ENCODE data around the gene FARP2. TPM values are rescaled to one million over a fixed set of nuclear protein-coding genes. Genes with fewer than 3 reads are reported as not detected.

Gene FARP2
- total RNA-seq, 2 experiments from 2014 or later = 17.2 to 18.3 TPM

DNA sequence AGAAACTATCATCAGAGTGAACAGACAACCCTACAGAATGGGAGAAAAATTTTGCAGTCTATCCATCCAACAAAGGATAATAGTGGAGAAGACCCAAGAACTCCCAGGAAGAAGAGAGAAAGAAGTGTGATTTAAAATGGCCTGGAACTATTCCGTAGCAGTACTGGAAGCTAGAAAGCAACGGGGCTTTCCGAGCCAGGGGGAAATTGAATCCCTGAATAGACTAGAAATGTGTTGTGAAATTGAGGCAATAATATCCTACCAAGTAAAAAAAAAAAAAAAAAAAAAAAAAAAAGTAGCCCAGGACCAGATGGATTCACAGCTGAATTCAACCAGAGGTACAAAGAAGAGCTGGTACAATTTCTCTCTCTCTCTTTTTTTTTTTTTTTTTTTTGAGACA, 69.3 kb downstream of the FARP2 start:
- no peaks in the 10 kb centered on the region for H3K4me1 ChIP-seq (ENCODE audit: insufficient read depth, low read length)
- H3K36me3 Mint-ChIP-seq (ENCODE audit: low read depth) = peaks cover 54% of the 10 kb centered on the region
- ChIA-PET CTCF (no interaction called here), POLR2A (no interaction called here)
- H3K27me3 ChIP-seq (ENCODE audit: control insufficient read depth in 1 of 2, insufficient read depth in 2 of 2, low read length in 2 of 2) = no peaks in the 10 kb centered on the region
- intact Hi-C loops (cut with DNase I, micrococcal nuclease) = no loop called here
- TF ChIP-seq CTCF (IDR thresholded peaks at IDR 0.05) = no peak
- H3K27ac Mint-ChIP-seq = no peak overlapping the region
- H3K27me3 Mint-ChIP-seq = no peaks in the 10 kb centered on the region
- no peak overlapping the region for H3K27ac ChIP-seq (ENCODE audit: low read depth in 1 of 2, low read length in 2 of 2)
- no peak overlapping the region for H3K4me3 Mint-ChIP-seq
- H3K9me3 Mint-ChIP-seq = peaks cover 6% of the 10 kb centered on the region
- ATAC-seq (ENCODE audit: poor library complexity) (no peak), DNase-seq (no peak)
- H3K9me3 ChIP-seq (ENCODE audit: control insufficient read depth in 1 of 2, insufficient read depth in 1 of 2, low read length in 2 of 2) = peaks cover 9 to 25% of the 10 kb centered on the region in 2 experiments
- H3K36me3 ChIP-seq (ENCODE audit: insufficient read depth, low read length) = peaks cover 16% of the 10 kb centered on the region
- H3K4me1 Mint-ChIP-seq (ENCODE audit: low read depth) = no peaks in the 10 kb centered on the region
- H3K4me3 ChIP-seq (ENCODE audit: low read length) = no peak overlapping the region

GRCh38 chr2:241430178-241430577, 74.1 kb downstream of the FARP2 start:
- CTCF ChIA-PET = no interaction called here
- H3K4me3 Mint-ChIP-seq = no peak overlapping the region

GRCh38 chr2:241432824-241433448, 76.9 kb downstream of the FARP2 start:
- ChIA-PET POLR2A (interaction anchor here (1.2 kb wide), 1 partner anchor 10 kb away, joined by 4 read pairs; no protein-coding TSS in a partner anchor), CTCF (interaction anchor here (0.9 kb wide), 1 partner anchor 24 kb away, joined by 3 read pairs; no protein-coding TSS in a partner anchor)
- peaks cover 11% of the 10 kb centered on the region for H3K36me3 ChIP-seq (ENCODE audit: insufficient read depth, low read length)
- H3K9me3 ChIP-seq (ENCODE audit: control insufficient read depth in 1 of 2, insufficient read depth in 1 of 2, low read length in 2 of 2) = no peaks in the 10 kb centered on the region
- intact Hi-C loops (cut with DNase I, micrococcal nuclease) = no loop called here
- TF ChIP-seq CTCF (IDR thresholded peaks at IDR 0.05) = no peak
- no peak overlapping the region for H3K27ac ChIP-seq (ENCODE audit: low read depth in 1 of 2, low read length in 2 of 2)
- DNase-seq (no peak), ATAC-seq (ENCODE audit: poor library complexity) (no peak)
- Mint-ChIP-seq H3K27me3 (peaks cover 8% of the 10 kb centered on the region), H3K9me3 (no peaks in the 10 kb centered on the region), H3K4me3 (no peak overlapping the region), H3K27ac (no peak overlapping the region), H3K4me1 (ENCODE audit: low read depth) (no peaks in the 10 kb centered on the region), H3K36me3 (ENCODE audit: low read depth) (peaks cover 59% of the 10 kb centered on the region)
- H3K27me3 ChIP-seq (ENCODE audit: control insufficient read depth in 1 of 2, insufficient read depth in 2 of 2, low read length in 2 of 2) = no peaks in the 10 kb centered on the region
- H3K4me1 ChIP-seq (ENCODE audit: insufficient read depth, low read length) = no peaks in the 10 kb centered on the region
- no peak overlapping the region for H3K4me3 ChIP-seq (ENCODE audit: low read length)

More at GRCh38 chr2:241430178-241430577, 74.1 kb downstream of the FARP2 start:
- POLR2A ChIA-PET = no interaction called here
- Histone ChIP-seq H3K4me1 (ENCODE audit: insufficient read depth, low read length) (no peaks in the 10 kb centered on the region), H3K36me3 (ENCODE audit: insufficient read depth, low read length) (peaks cover 11% of the 10 kb centered on the region), H3K27me3 (ENCODE audit: control insufficient read depth in 1 of 2, insufficient read depth in 2 of 2, low read length in 2 of 2) (no peaks in the 10 kb centered on the region), H3K4me3 (ENCODE audit: low read length) (no peak overlapping the region), H3K27ac (ENCODE audit: low read depth in 1 of 2, low read length in 2 of 2) (no peak overlapping the region), H3K9me3 (ENCODE audit: control insufficient read depth in 1 of 2, insufficient read depth in 1 of 2, low read length in 2 of 2) (no peaks in the 10 kb centered on the region)
- DNase-seq (no peak), ATAC-seq (ENCODE audit: poor library complexity) (no peak)
- Mint-ChIP-seq H3K27me3 (no peaks in the 10 kb centered on the region), H3K36me3 (ENCODE audit: low read depth) (peaks cover 46% of the 10 kb centered on the region), H3K27ac (no peak overlapping the region), H3K9me3 (no peaks in the 10 kb centered on the region), H3K4me1 (ENCODE audit: low read depth) (no peaks in the 10 kb centered on the region)
- intact Hi-C loops (cut with DNase I, micrococcal nuclease) = no loop called here
- no peak for TF ChIP-seq CTCF (IDR thresholded peaks at IDR 0.05)
